ENCODE results near the gene MRGPRE. TPM values are rescaled to one million over a fixed set of nuclear protein-coding genes. Genes with fewer than 3 reads are reported as not detected.

MRGPRE gene
- polyA plus RNA-seq, 1 experiment: not detected

- no peaks in the 10 kb centered on the region for H3K36me3 ChIP-seq (ENCODE audit: control insufficient read depth, insufficient read depth, low read length)
- ChIA-PET CTCF (no interaction called here), POLR2A (no interaction called here)
- no peak for DNase-seq (ENCODE audit: low read depth)
- H3K4me3 ChIP-seq (ENCODE audit: low read depth, low read length): no peak overlapping the region
- peaks cover 6% of the 10 kb centered on the region for H3K27me3 ChIP-seq (ENCODE audit: control insufficient read depth, insufficient read depth, low read length)
- TF ChIP-seq CTCF (IDR thresholded peaks at IDR 0.05; ENCODE audit: insufficient read depth, low read depth, low read length): no peak
Observed at GRCh38 chr11:3245071-3245470, 12.9 kb upstream of the MRGPRE start.

GRCh38 chr11:3243880-3244279, 11.7 kb upstream of the MRGPRE start:
- DNase-seq (ENCODE audit: low read depth): no peak
- POLR2A ChIA-PET: no interaction called here
- no peaks in the 10 kb centered on the region for H3K36me3 ChIP-seq (ENCODE audit: control insufficient read depth, insufficient read depth, low read length)
- CTCF ChIA-PET: no interaction called here
- no peak overlapping the region for H3K4me3 ChIP-seq (ENCODE audit: low read depth, low read length)
- peaks cover 8% of the 10 kb centered on the region for H3K27me3 ChIP-seq (ENCODE audit: control insufficient read depth, insufficient read depth, low read length)
- no peak for TF ChIP-seq CTCF (IDR thresholded peaks at IDR 0.05; ENCODE audit: insufficient read depth, low read depth, low read length)

- POLR2A ChIA-PET: no interaction called here
- no peak for TF ChIP-seq CTCF (IDR thresholded peaks at IDR 0.05; ENCODE audit: insufficient read depth, low read depth, low read length)
- DNase-seq (ENCODE audit: low read depth): no peak
- H3K27me3 ChIP-seq (ENCODE audit: control insufficient read depth, insufficient read depth, low read length): peaks cover 26% of the 10 kb centered on the region
- CTCF ChIA-PET: interaction anchor here (1.9 kb wide), 1 partner anchor 14 kb away, joined by 4 read pairs; no protein-coding TSS in a partner anchor
- no peak overlapping the region for H3K4me3 ChIP-seq (ENCODE audit: low read depth, low read length)
- no peaks in the 10 kb centered on the region for H3K36me3 ChIP-seq (ENCODE audit: control insufficient read depth, insufficient read depth, low read length)
Observed at GRCh38 chr11:3237119-3237518, 4.9 kb upstream of the MRGPRE start.

- POLR2A ChIA-PET: no interaction called here
- Histone ChIP-seq H3K27me3 (ENCODE audit: control insufficient read depth, insufficient read depth, low read length) (peaks cover 32% of the 10 kb centered on the region), H3K4me3 (ENCODE audit: low read depth, low read length) (no peak overlapping the region), H3K36me3 (ENCODE audit: control insufficient read depth, insufficient read depth, low read length) (no peaks in the 10 kb centered on the region)
- DNase-seq (ENCODE audit: low read depth): no peak
- TF ChIP-seq CTCF (IDR thresholded peaks at IDR 0.05; ENCODE audit: insufficient read depth, low read depth, low read length): no peak
- CTCF ChIA-PET: no interaction called here
Observed at GRCh38 chr11:3234846-3235245, 2.6 kb upstream of the MRGPRE start.

- H3K36me3 ChIP-seq (ENCODE audit: control insufficient read depth, insufficient read depth, low read length): no peaks in the 10 kb centered on the region
- CTCF ChIA-PET: no interaction called here
- POLR2A ChIA-PET: no interaction called here
- TF ChIP-seq CTCF (IDR thresholded peaks at IDR 0.05; ENCODE audit: insufficient read depth, low read depth, low read length): no peak
- no peak overlapping the region for H3K4me3 ChIP-seq (ENCODE audit: low read depth, low read length)
- H3K27me3 ChIP-seq (ENCODE audit: control insufficient read depth, insufficient read depth, low read length): peaks cover 30% of the 10 kb centered on the region
- no peak for DNase-seq (ENCODE audit: low read depth)
Observed at GRCh38 chr11:3232956-3233355, 739 bp upstream of the MRGPRE start.
